A673 (cell line): ENCODE measurements around the gene SRI. TPM values are rescaled to one million over a fixed set of nuclear protein-coding genes. Genes with fewer than 3 reads are reported as not detected.

Experiments used
- BruUV-seq: library from RNA; stranded (reverse); fragments of 400-500 nt; replicated peaks from 2 replicates; lab custom pipeline; 2021; lab: Mats Ljungman, UMichigan
- CTCF ChIA-PET: fragments of 300-600 bp; sonication (Branson Sonifier 250); formaldehyde crosslinking; loops from one replicate; lab custom pipeline; 2022; ENCODE audit warnings: antibody characterized with exemption; lab: Charles Lee
- POLR2A ChIA-PET: fragments of 300-600 bp; sonication (Branson Sonifier 250); formaldehyde crosslinking; loops from one replicate; lab custom pipeline; 2022; ENCODE audit warnings: antibody characterized with exemption; ENCODE audit not compliant: low non-redundant PET; lab: Charles Lee
- DNase-seq: peaks from one replicate; pipeline ENCODE4 v3.0.0-alpha.2; 2015; ENCODE audit warnings: low spot score
- H3K27ac ChIP-seq: fragments of 200-600 bp; sonication (generic); 2 replicates; pipeline ENCODE4 v1.5.1; 2016; ENCODE audit warnings: mixed run types, low read depth, mild to moderate bottlenecking, mixed read lengths, antibody characterized with exemption, low read length; ENCODE audit not compliant: poor library complexity, severe bottlenecking
- H3K27me3 ChIP-seq: fragments of 200-600 bp; sonication (generic); replicated peaks from 2 replicates; pipeline ENCODE4 v1.6.1; 2017; ENCODE audit warnings: mixed run types, low read depth, mild to moderate bottlenecking, mixed read lengths, antibody characterized with exemption, low read length; ENCODE audit not compliant: insufficient read depth, poor library complexity
- H3K36me3 ChIP-seq: fragments of 200-600 bp; sonication (generic); 2 replicates; pipeline ENCODE4 v1.6.1; 2016; ENCODE audit warnings: mixed run types, mild to moderate bottlenecking, mixed read lengths, antibody characterized with exemption, low read length; ENCODE audit not compliant: insufficient read depth, poor library complexity, severe bottlenecking
- H3K4me1 ChIP-seq: fragments of 200-600 bp; sonication (generic); 2 replicates; pipeline ENCODE4 v1.6.1; 2017; ENCODE audit warnings: mixed run types, mild to moderate bottlenecking, mixed read lengths, antibody characterized with exemption, low read length; ENCODE audit not compliant: insufficient read depth, poor library complexity, severe bottlenecking
- H3K4me3 ChIP-seq: fragments of 200-600 bp; sonication (generic); 2 replicates; pipeline ENCODE4 v1.5.1; 2016; ENCODE audit warnings: low read depth, mixed run types, mild to moderate bottlenecking, mixed read lengths, low read length; ENCODE audit not compliant: poor library complexity, severe bottlenecking
- H3K9me3 ChIP-seq: fragments of 200-600 bp; sonication (generic); 2 replicates; pipeline ENCODE4 v1.6.1; 2016; ENCODE audit warnings: mixed run types, low read depth, mild to moderate bottlenecking, mixed read lengths, antibody characterized with exemption, low read length; ENCODE audit not compliant: poor library complexity, severe bottlenecking
- EZH2 ChIP-seq: fragments of 200-600 bp; sonication (generic); IDR thresholded peaks from 2 replicates; pipeline ENCODE4 v1.6.1; 2017; ENCODE audit warnings: borderline replicate concordance, low read depth, mild to moderate bottlenecking, mixed read lengths, antibody characterized with exemption, low read length; ENCODE audit not compliant: poor library complexity, severe bottlenecking
- intact Hi-C: fragments of 100-400 bp; cut with micrococcal nuclease; formaldehyde crosslinking; loops from one replicate; pipeline ENCODE4 v1.10.0; 2022; ENCODE audit not compliant: unreplicated experiment
- total RNA-seq: library from RNA; stranded (reverse); gene quantifications from 2 replicates; pipeline ENCODE4 v1.2.3, GENCODE V29; 2021
- TF ChIP-seq, protein P1 (sequence below): fragments of 300-800, 200-600 bp; sonication (generic); conservative IDR thresholded peaks from 2 replicates; pipeline ENCODE4 v1.5.1; 2017; ENCODE audit warnings: low read depth, mild to moderate bottlenecking, antibody characterized with exemption, low read length, moderate library complexity, mixed read lengths

SRI gene
- total RNA-seq, 1 experiment from 2014 or later, result 87.7 TPM

DNA sequence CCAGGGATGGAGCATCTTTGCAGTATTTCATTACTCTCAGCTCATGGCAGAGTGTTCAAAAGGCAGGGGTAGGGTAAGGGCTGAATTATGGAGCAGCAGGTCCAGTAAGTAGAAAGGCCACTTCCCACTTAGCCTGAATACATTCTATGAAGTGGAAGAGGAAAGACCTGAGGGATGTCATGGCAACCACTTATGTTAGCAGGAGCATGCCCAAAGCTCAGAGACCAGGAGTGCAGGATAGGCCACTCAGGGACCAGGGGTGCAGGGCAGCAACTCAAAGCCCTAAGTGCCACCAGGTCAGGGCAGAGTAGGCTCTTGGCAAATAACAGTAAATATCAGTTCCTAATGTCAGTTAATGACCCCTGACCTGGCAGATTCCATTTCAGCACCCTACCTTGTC is 3.6 kb downstream of the SRI start:
- CTCF ChIA-PET, result no interaction called here
- POLR2A ChIA-PET, result no interaction called here
- Histone ChIP-seq H3K4me3 (no peak overlapping the region), H3K4me1 (peaks cover 13% of the 10 kb centered on the region), H3K36me3 (peaks cover 4% of the 10 kb centered on the region), H3K27ac (no peak overlapping the region), H3K27me3 (no peaks in the 10 kb centered on the region), H3K9me3 (no peaks in the 10 kb centered on the region)
- intact Hi-C loops, result no loop called here
- TF ChIP-seq EZH2, result no peak
- TF ChIP-seq, protein P1, sequence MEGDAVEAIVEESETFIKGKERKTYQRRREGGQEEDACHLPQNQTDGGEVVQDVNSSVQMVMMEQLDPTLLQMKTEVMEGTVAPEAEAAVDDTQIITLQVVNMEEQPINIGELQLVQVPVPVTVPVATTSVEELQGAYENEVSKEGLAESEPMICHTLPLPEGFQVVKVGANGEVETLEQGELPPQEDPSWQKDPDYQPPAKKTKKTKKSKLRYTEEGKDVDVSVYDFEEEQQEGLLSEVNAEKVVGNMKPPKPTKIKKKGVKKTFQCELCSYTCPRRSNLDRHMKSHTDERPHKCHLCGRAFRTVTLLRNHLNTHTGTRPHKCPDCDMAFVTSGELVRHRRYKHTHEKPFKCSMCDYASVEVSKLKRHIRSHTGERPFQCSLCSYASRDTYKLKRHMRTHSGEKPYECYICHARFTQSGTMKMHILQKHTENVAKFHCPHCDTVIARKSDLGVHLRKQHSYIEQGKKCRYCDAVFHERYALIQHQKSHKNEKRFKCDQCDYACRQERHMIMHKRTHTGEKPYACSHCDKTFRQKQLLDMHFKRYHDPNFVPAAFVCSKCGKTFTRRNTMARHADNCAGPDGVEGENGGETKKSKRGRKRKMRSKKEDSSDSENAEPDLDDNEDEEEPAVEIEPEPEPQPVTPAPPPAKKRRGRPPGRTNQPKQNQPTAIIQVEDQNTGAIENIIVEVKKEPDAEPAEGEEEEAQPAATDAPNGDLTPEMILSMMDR, result no peak
- no TSS peak for BruUV-seq
- DNase-seq, result no peak

DNA sequence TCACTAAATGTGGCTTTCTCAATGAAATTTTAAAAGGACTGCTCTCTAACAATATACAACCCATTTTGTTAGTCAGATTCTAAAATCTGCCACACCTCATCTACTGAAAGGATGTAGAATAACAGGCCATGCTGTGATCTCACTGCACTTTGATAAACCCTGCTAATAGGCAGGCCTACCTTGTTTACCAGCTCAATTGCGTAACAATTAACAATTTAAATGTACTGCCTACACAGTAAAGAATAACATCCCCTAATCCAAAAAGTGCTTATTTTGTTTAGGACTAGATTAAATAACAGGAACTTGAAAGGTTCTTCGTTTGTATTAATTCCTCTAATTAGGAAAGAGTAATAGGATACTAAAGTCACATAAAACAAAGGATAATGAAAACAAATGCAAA is 4.5 kb downstream of the SRI start:
- Histone ChIP-seq H3K4me1 (peaks cover 8% of the 10 kb centered on the region), H3K4me3 (no peak overlapping the region), H3K27me3 (no peaks in the 10 kb centered on the region), H3K9me3 (no peaks in the 10 kb centered on the region), H3K27ac (no peak overlapping the region), H3K36me3 (peaks cover 4% of the 10 kb centered on the region)
- POLR2A ChIA-PET, result no interaction called here
- TF ChIP-seq, protein P1, result no peak
- no peak for TF ChIP-seq EZH2
- CTCF ChIA-PET, result no interaction called here
- BruUV-seq, result no TSS peak
- intact Hi-C loops, result no loop called here
- DNase-seq, result no peak

DNA sequence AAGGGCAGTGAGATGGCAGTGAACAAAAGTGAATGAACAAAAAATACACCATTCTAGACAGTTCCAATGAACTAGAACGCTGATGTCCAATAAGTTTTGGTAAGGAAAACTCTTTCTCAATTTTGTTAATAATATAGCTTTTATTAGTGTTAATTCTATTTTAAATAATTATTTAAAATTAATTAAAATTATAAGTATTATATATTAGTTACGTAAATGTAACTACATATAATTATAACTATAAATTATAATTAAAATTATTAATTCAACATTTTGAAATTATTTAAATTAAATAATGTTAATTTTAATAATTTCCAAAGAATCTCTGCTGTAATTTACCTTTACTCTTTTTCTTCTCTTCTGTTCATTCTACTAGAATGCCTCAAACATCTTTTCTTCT is 5.4 kb downstream of the SRI start:
- Histone ChIP-seq H3K27ac (no peak overlapping the region), H3K9me3 (no peaks in the 10 kb centered on the region), H3K4me1 (peaks cover 8% of the 10 kb centered on the region), H3K4me3 (no peak overlapping the region), H3K27me3 (no peaks in the 10 kb centered on the region), H3K36me3 (peaks cover 5% of the 10 kb centered on the region)
- TF ChIP-seq, protein P1, result no peak
- TF ChIP-seq EZH2, result no peak
- POLR2A ChIA-PET, result no interaction called here
- intact Hi-C loops, result no loop called here
- CTCF ChIA-PET, result no interaction called here
- BruUV-seq, result no TSS peak
- DNase-seq, result no peak
